GM18858 (cell line): Measurements from ENCODE around the gene PFN2.
A peak's percentile ranks its signal among the peaks of the same experiment; 100 is the strongest.
"Not testable (repeated sequence)": the region's sequence is repeated elsewhere in the genome, so short reads cannot be mapped to it uniquely, and the experiment has no call there.

Experiments
- ATAC-seq: cut with Tn5 transposase; IDR thresholded peaks from one replicate; pipeline ENCODE4 v1.9.1; 2021; ENCODE audit not compliant: unreplicated experiment

PFN2 gene

GRCh38 chr3:149970716-149971402 is at the start of gene PFN2:
Gene PFN2, minus strand, starts transcription at chr3:149970895. Its CDS starts 39 bp downstream, at chr3:149970856.
- peak; percentile 26 for ATAC-seq

- no peak for ATAC-seq
Observed at GRCh38 chr3:150015901-150016300, 45.2 kb upstream of the PFN2 start.

GRCh38 chr3:150014782-150015181 is 44.1 kb upstream of the PFN2 start:
- no peak for ATAC-seq

GRCh38 chr3:150013801-150014200 is 43.1 kb upstream of the PFN2 start:
- ATAC-seq, result no peak

- no peak for ATAC-seq
Observed at GRCh38 chr3:150006794-150007193, 36.1 kb upstream of the PFN2 start.

- no peak for ATAC-seq
Observed at GRCh38 chr3:150005243-150006112, 34.8 kb upstream of the PFN2 start.

- ATAC-seq, result no peak
Observed at GRCh38 chr3:150000641-150001040, 29.9 kb upstream of the PFN2 start.

GRCh38 chr3:149999421-149999820 is 28.7 kb upstream of the PFN2 start:
- ATAC-seq, result no peak

GRCh38 chr3:149998946-149999345 is 28.3 kb upstream of the PFN2 start:
- ATAC-seq, result no peak

- ATAC-seq, result no peak
Observed at GRCh38 chr3:149992416-149993058, 21.8 kb upstream of the PFN2 start.

- no peak for ATAC-seq
Observed at GRCh38 chr3:149990423-149990948, 19.8 kb upstream of the PFN2 start.

- no peak for ATAC-seq
Observed at GRCh38 chr3:149989307-149989706, 18.6 kb upstream of the PFN2 start.

- no peak for ATAC-seq
Observed at GRCh38 chr3:149983628-149984027, 12.9 kb upstream of the PFN2 start.

GRCh38 chr3:149983053-149983452 is 12.4 kb upstream of the PFN2 start:
- not testable (repeated sequence) for ATAC-seq

GRCh38 chr3:149981979-149982378 is 11.3 kb upstream of the PFN2 start:
- ATAC-seq, result not testable (repeated sequence)

GRCh38 chr3:149977386-149977785 is 6.7 kb upstream of the PFN2 start:
- no peak for ATAC-seq

GRCh38 chr3:149975919-149976318 is 5.2 kb upstream of the PFN2 start:
- no peak for ATAC-seq

GRCh38 chr3:149971403-149972075 is 844 bp upstream of the PFN2 start:
- peak; percentile 6 for ATAC-seq

GRCh38 chr3:149969940-149970715 is 567 bp downstream of the PFN2 start:
- ATAC-seq, result peak; percentile 52
